ENCODE results near the gene GNG10.
"Not testable (repeated sequence)": the region's sequence is repeated elsewhere in the genome, so short reads cannot be mapped to it uniquely, and the experiment has no call there.

The GNG10 gene

DNA sequence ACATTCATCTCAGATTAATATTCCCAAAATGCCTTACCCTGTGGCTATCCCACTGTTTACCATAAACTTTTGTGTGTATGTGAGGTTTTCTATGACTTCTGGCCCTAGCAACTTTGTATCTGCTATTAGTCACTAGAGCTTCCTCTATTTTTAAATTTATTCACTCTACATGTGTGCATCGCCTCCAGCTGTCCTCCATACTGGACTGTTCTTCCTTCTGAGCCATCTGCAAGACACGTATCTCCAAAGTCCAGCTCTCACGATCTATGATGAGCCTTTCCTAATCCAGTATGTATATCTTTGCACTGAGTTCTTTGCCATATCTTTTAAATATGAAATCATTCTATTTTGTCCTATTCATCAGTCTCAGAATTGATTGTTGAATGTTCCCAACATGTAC lies 1.7 kb upstream of the GNG10 start:
- H3K4me3 ChIP-seq (ENCODE audit: low read depth, low read length): no peak overlapping the region
- TF ChIP-seq, protein P1, sequence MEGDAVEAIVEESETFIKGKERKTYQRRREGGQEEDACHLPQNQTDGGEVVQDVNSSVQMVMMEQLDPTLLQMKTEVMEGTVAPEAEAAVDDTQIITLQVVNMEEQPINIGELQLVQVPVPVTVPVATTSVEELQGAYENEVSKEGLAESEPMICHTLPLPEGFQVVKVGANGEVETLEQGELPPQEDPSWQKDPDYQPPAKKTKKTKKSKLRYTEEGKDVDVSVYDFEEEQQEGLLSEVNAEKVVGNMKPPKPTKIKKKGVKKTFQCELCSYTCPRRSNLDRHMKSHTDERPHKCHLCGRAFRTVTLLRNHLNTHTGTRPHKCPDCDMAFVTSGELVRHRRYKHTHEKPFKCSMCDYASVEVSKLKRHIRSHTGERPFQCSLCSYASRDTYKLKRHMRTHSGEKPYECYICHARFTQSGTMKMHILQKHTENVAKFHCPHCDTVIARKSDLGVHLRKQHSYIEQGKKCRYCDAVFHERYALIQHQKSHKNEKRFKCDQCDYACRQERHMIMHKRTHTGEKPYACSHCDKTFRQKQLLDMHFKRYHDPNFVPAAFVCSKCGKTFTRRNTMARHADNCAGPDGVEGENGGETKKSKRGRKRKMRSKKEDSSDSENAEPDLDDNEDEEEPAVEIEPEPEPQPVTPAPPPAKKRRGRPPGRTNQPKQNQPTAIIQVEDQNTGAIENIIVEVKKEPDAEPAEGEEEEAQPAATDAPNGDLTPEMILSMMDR (IDR thresholded peaks at IDR 0.05; ENCODE audit: low read depth, low read length): no peak
- no peak for TF ChIP-seq MYC (IDR thresholded peaks at IDR 0.05; ENCODE audit: low read depth, low read length)
- TF ChIP-seq, protein P2, sequence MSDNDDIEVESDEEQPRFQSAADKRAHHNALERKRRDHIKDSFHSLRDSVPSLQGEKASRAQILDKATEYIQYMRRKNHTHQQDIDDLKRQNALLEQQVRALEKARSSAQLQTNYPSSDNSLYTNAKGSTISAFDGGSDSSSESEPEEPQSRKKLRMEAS (IDR thresholded peaks at IDR 0.05; ENCODE audit: low read depth, low read length): no peak
- TF ChIP-seq POLR2A (IDR thresholded peaks at IDR 0.05; ENCODE audit: extremely low read depth, insufficient read length): no peak
- DNase-seq (ENCODE audit: low read depth): no peak

DNA sequence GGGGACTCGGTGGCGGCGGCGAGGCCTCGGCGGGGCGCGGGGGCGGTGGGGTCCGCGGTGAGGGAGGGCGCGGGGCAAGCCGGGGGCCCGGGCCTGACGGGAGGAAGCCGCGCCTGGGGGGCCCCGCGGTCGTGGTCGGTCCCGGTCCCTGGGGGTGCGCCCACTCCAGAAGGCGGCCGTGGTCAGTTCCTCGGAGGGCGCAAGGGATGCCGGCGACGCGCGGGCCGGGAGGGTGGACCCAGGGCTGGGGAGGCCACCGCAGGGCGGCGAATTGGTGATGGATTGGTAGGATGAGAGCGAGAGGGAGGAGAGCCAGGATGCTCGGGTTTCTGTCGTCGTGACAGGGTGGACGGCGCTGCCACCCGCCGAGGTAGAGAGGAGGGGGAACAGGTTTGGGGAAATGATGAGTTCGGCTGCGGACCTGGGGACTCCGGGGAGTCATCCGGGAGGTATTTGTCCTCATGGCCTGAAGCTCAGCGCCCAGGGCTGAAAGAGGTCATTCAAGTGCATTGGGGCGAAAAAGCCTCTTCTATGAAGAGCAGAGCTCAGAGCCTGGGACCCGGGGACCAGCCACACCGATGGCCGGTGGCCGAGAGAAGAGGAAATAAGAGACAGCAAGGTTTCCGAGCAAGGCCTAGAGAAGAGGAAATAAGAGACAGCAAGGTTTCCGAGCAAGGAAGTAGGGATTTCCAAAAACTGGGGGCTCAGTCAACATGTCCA lies 557 bp downstream of the GNG10 start:
- peak overlapping the region; percentile 68 for H3K4me3 ChIP-seq (ENCODE audit: low read depth, low read length)
- peak; percentile 40 for DNase-seq (ENCODE audit: low read depth)
- TF ChIP-seq POLR2A (IDR thresholded peaks at IDR 0.05; ENCODE audit: extremely low read depth, insufficient read length) (no peak), MYC (IDR thresholded peaks at IDR 0.05; ENCODE audit: low read depth, low read length) (no peak)
- TF ChIP-seq, protein P1 (IDR thresholded peaks at IDR 0.05; ENCODE audit: low read depth, low read length): no peak
- TF ChIP-seq, protein P2 (IDR thresholded peaks at IDR 0.05; ENCODE audit: low read depth, low read length): no peak

DNA sequence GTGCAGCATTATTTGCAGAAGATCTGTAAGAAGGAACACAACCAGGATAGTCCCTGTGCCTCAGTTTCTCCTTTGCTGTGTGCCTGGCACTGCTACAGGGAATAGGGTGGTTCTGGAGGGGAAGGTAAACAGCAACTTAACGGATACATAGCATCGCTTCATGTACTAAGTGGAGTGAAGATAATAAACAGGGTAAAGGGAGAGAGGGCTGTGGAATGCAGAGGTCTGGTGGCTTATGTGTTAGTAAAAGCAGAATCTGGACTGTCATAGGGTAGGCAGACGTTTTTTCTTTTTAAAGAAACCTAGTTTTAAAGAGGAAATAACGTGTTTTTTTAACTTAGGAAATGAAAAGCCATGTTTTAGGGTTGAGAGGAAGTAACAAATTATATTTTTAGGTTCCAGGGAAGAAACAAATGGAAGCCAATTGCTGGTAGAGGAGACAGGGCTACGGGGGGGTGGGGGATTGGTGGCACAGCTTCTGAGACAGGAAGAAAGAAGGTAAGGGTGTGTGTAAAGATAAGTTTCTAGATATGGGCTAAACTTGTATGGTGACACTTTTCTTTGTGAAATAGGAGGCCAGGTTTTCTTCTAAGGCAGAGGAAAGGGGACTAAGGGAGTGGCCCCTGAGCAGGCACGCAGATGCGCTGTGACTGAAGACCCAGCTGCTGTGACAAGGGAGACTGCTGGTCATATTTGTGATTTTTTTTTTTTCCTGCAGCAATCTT lies 1.3 kb downstream of the GNG10 start:
- peak; percentile 5 for DNase-seq (ENCODE audit: low read depth)
- TF ChIP-seq, protein P2 (IDR thresholded peaks at IDR 0.05; ENCODE audit: low read depth, low read length): no peak
- no peak for TF ChIP-seq MYC (IDR thresholded peaks at IDR 0.05; ENCODE audit: low read depth, low read length)
- no peak for TF ChIP-seq POLR2A (IDR thresholded peaks at IDR 0.05; ENCODE audit: extremely low read depth, insufficient read length)
- TF ChIP-seq, protein P1 (IDR thresholded peaks at IDR 0.05; ENCODE audit: low read depth, low read length): no peak
- H3K4me3 ChIP-seq (ENCODE audit: low read depth, low read length): peak overlapping the region; percentile 68

DNA sequence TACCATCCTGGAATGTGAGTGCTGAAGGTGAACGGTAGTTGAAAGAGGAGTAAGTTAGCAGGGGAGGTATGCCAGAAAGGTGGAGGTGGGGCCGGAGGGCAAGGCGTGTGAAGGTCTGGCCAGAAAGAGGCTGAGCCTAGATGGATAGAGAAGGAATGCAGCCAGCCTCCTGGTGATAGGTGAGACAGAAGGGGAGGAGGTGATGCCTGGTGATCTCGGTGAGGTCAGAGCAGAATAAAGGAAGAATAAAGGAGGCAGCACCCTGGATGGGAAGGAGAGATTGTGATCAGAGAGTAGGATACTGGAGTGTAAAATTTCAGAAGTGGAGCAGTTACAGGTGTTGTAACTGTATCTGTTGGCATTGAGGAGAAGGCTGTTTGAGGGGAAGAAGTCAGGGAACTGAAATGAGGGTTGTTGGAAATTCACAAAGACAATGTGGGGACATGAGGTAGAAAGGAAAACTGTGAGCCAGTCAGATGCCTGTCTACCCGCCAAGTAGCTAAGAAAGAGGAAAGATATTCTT lies 2.0 kb downstream of the GNG10 start:
- TF ChIP-seq, protein P1 (IDR thresholded peaks at IDR 0.05; ENCODE audit: low read depth, low read length): no peak
- TF ChIP-seq MYC (IDR thresholded peaks at IDR 0.05; ENCODE audit: low read depth, low read length) (no peak), POLR2A (IDR thresholded peaks at IDR 0.05; ENCODE audit: extremely low read depth, insufficient read length) (no peak)
- TF ChIP-seq, protein P2 (IDR thresholded peaks at IDR 0.05; ENCODE audit: low read depth, low read length): no peak
- DNase-seq (ENCODE audit: low read depth): no peak
- no peak overlapping the region for H3K4me3 ChIP-seq (ENCODE audit: low read depth, low read length)

DNA sequence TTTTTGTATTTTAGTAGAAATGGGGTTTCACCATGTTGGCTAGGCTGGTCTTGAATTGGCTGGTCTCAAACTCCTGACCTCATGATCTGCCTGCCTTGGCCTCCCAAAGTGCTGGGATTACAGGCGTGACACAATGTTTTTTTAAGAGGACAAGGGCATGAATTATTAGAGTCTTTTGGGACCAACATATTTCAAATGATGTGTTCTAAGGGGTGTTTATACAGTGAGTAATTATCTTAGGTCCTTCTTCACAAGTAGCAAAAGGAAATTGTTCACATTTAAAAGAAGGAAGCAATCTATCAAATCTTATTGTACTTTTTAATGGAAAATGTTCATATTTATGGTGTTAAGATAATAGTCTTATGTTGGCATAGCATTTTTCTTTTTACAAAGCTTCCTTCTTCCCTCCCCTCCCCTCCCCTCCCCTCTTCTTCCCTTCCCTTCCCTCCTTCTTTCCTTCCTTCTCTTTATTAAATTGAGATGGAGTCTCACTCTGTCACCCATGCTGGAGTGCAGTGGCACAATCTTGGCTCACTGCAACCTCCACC lies 6.7 kb downstream of the GNG10 start:
- no peak for TF ChIP-seq POLR2A (IDR thresholded peaks at IDR 0.05; ENCODE audit: extremely low read depth, insufficient read length)
- TF ChIP-seq, protein P2 (IDR thresholded peaks at IDR 0.05; ENCODE audit: low read depth, low read length): no peak
- no peak for TF ChIP-seq MYC (IDR thresholded peaks at IDR 0.05; ENCODE audit: low read depth, low read length)
- TF ChIP-seq, protein P1 (IDR thresholded peaks at IDR 0.05; ENCODE audit: low read depth, low read length): no peak
- H3K4me3 ChIP-seq (ENCODE audit: low read depth, low read length): no peak overlapping the region
- DNase-seq (ENCODE audit: low read depth): no peak

DNA sequence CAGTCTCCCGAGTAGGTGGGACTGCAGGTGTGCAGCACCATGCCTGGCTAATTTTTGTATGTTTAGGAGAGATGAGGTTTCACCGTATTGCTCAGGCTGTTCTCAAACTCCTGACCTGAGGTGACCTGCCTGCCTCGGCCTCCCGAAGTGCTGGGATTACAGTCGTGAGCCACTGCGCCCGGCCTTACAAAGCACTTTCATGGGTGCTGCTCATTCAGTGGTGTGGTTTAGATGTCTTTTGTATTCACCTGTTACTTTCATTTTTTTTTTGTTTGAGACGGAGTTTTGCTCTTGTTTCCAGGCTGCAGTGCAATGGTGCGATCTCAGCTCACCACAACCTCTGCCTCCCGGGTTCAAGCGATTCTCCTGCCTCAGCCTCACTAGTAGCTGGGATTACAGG lies 7.2 kb downstream of the GNG10 start:
- DNase-seq (ENCODE audit: low read depth); H3K4me3 ChIP-seq (ENCODE audit: low read depth, low read length): not testable (repeated sequence)
